ENCODE data around the gene PTPRE. TPM values are rescaled to one million over a fixed set of nuclear protein-coding genes. Genes with fewer than 3 reads are reported as not detected.

PTPRE gene
- polyA plus RNA-seq, 1 of the 3 experiments (the other 2 are of a cell fraction): 11.8 TPM

GRCh38 chr10:127915324-127915723, 8.4 kb downstream of the PTPRE start (continued):
- no peak for TF ChIP-seq CTCF (IDR thresholded peaks at IDR 0.05)
- no peak for TF ChIP-seq POLR2AphosphoS5 (IDR thresholded peaks at IDR 0.05; ENCODE audit: low read depth, low read length)
- peak; percentile 50; the same call in 1 of the 2 replicates for TF ChIP-seq PBX3 (IDR thresholded peaks at IDR 0.05)
- 0 out of 2 replicates have a peak, but pooled peaks have one; percentile 53 for TF ChIP-seq FOXM1 (IDR thresholded peaks at IDR 0.05; ENCODE audit: low read depth)
- TF ChIP-seq SIN3A (IDR thresholded peaks at IDR 0.05; ENCODE audit: borderline replicate concordance, low read depth, low read length): no peak
- peak; percentile 52; the same call in 1 of the 2 replicates for TF ChIP-seq NFIC (IDR thresholded peaks at IDR 0.05; ENCODE audit: borderline replicate concordance)
- peak; percentile 73 for TF ChIP-seq TCF12 (IDR thresholded peaks at IDR 0.05)
- no peak for TF ChIP-seq USF1 (IDR thresholded peaks at IDR 0.05; ENCODE audit: borderline replicate concordance, low read depth)
- TF ChIP-seq EP300 (IDR thresholded peaks at IDR 0.05; ENCODE audit: borderline replicate concordance in 1 of 2, low read depth in 1 of 2, low read length in 1 of 2): peak; percentile 23 to 42; a peak in 1 of 4 replicates
- no peak for TF ChIP-seq MXI1 (IDR thresholded peaks at IDR 0.05; ENCODE audit: low read depth, low read length)
- no peak for TF ChIP-seq EZH2phosphoT487 (IDR thresholded peaks at IDR 0.05; ENCODE audit: borderline replicate concordance, low read depth)
- TF ChIP-seq JUND (IDR thresholded peaks at IDR 0.05): peak; percentile 30; the same call in 1 of the 2 replicates
- TF ChIP-seq RFX5 (IDR thresholded peaks at IDR 0.05; ENCODE audit: low read length): no peak
- no peak for TF ChIP-seq FOXJ3 (CRISPR knock-in tag; IDR thresholded peaks at IDR 0.05)

- peaks cover 4% of the 10 kb centered on the region for H3F3A ChIP-seq (replicated peaks; ENCODE audit: insufficient read depth)
- DNase-seq: peak; percentile 6
- CTCF ChIA-PET: interaction anchor here (11.2 to 13.6 kb wide), 2 partner anchors 10 to 94 kb away, joined by 73 to 389 read pairs; partner anchors contain the start of gene PTPRE
- WGBS (ENCODE audit: low lambda C conversion rate): 89% methylated on average over 4 of the region's 9 CpGs
- TF ChIP-seq CHD2 (IDR thresholded peaks at IDR 0.05; ENCODE audit: low read length, partially characterized antibody) (no peak), FOXJ3 (CRISPR knock-in tag; IDR thresholded peaks at IDR 0.05) (no peak), FOXM1 (IDR thresholded peaks at IDR 0.05; ENCODE audit: low read depth) (no peak), MXI1 (IDR thresholded peaks at IDR 0.05; ENCODE audit: low read depth, low read length) (no peak), PBX3 (IDR thresholded peaks at IDR 0.05) (no peak), TEAD4 (IDR thresholded peaks at IDR 0.05; ENCODE audit: borderline replicate concordance, insufficient read depth) (no peak), MAX (IDR thresholded peaks at IDR 0.05; ENCODE audit: low read depth) (no peak), RFX5 (IDR thresholded peaks at IDR 0.05; ENCODE audit: low read length) (no peak), RXRA (IDR thresholded peaks at IDR 0.05; ENCODE audit: borderline replicate concordance, low read depth) (no peak)
- TF ChIP-seq, protein P1, sequence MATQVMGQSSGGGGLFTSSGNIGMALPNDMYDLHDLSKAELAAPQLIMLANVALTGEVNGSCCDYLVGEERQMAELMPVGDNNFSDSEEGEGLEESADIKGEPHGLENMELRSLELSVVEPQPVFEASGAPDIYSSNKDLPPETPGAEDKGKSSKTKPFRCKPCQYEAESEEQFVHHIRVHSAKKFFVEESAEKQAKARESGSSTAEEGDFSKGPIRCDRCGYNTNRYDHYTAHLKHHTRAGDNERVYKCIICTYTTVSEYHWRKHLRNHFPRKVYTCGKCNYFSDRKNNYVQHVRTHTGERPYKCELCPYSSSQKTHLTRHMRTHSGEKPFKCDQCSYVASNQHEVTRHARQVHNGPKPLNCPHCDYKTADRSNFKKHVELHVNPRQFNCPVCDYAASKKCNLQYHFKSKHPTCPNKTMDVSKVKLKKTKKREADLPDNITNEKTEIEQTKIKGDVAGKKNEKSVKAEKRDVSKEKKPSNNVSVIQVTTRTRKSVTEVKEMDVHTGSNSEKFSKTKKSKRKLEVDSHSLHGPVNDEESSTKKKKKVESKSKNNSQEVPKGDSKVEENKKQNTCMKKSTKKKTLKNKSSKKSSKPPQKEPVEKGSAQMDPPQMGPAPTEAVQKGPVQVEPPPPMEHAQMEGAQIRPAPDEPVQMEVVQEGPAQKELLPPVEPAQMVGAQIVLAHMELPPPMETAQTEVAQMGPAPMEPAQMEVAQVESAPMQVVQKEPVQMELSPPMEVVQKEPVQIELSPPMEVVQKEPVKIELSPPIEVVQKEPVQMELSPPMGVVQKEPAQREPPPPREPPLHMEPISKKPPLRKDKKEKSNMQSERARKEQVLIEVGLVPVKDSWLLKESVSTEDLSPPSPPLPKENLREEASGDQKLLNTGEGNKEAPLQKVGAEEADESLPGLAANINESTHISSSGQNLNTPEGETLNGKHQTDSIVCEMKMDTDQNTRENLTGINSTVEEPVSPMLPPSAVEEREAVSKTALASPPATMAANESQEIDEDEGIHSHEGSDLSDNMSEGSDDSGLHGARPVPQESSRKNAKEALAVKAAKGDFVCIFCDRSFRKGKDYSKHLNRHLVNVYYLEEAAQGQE (IDR thresholded peaks at IDR 0.05; ENCODE audit: low read depth, low read length): no peak
- no peak overlapping the region; a peak in 1 of 4 replicates for H3K27ac ChIP-seq (ENCODE audit: low read depth in 2 of 2, low read length in 1 of 2)
- H3K79me2 ChIP-seq (ENCODE audit: insufficient read depth): no peaks in the 10 kb centered on the region; the same call in 1 of the 2 replicates
- no peaks in the 10 kb centered on the region for H4K20me1 ChIP-seq (ENCODE audit: insufficient read depth)
- no peak overlapping the region for H2AFZ ChIP-seq (ENCODE audit: low read depth)
- H3K4me2 ChIP-seq: no peak overlapping the region
- POLR2A ChIA-PET: no interaction called here
- H3K27me3 ChIP-seq (ENCODE audit: insufficient read depth): no peaks in the 10 kb centered on the region
- no peaks in the 10 kb centered on the region for H3K9me2 ChIP-seq
- H3K9me3 ChIP-seq: no peaks in the 10 kb centered on the region
- H3K4me1 ChIP-seq (ENCODE audit: control insufficient read depth in 1 of 2, insufficient read depth in 2 of 2, low read depth in 1 of 2, low read length in 1 of 2): peaks cover 7 to 24% of the 10 kb centered on the region in 2 experiments; a peak in 3 of 4 replicates
- no peaks in the 10 kb centered on the region for H3K36me3 ChIP-seq (replicated peaks in 1 of 2; ENCODE audit: control insufficient read depth in 1 of 2, insufficient read depth in 2 of 2, low read length in 1 of 2)
- no peak overlapping the region for H3K4me3 ChIP-seq (ENCODE audit: low read depth in 2 of 2, low read length in 1 of 2)
- H3K9ac ChIP-seq: no peak overlapping the region
Observed at GRCh38 chr10:127916826-127917225, 9.9 kb downstream of the PTPRE start.
